GM19043 (cell line): ENCODE data around the gene GLRB.
A peak's percentile ranks its signal among the peaks of the same experiment; 100 is the strongest.
"Not testable (repeated sequence)": the region's sequence is repeated elsewhere in the genome, so short reads cannot be mapped to it uniquely, and the experiment has no call there.

Experiments used
- ATAC-seq: cut with Tn5 transposase; IDR thresholded peaks from one replicate; pipeline ENCODE4 v1.9.1; 2021; ENCODE audit warnings: low read depth; ENCODE audit not compliant: unreplicated experiment

GLRB gene

GRCh38 chr4:157075811-157076577 lies at the start of gene GLRB:
Gene GLRB, plus strand, starts transcription at chr4:157076150. Its CDS starts 1,875 bp downstream, at chr4:157078025.
- ATAC-seq = no peak

GRCh38 chr4:157035471-157035870 lies 40.5 kb upstream of the GLRB start:
- ATAC-seq = no peak

DNA sequence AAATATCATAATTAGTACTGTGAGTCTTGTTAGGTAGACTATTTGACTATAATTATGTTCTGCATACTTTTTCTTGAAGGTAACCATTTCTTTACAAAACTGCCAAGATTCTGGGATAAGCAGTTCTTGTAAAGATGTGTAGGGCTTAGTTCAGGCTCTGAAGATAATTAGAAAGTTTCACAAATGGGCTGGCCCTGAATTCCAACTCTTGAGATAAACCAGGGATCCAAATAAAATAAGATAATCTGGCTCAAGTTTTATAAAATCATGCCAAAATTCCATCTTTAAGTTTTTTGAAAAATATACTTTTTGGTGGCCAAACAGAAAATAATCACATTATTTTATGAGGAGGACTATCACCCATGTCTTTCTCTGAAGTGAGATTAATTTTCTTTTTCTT lies 35.5 kb upstream of the GLRB start:
- ATAC-seq = no peak

DNA sequence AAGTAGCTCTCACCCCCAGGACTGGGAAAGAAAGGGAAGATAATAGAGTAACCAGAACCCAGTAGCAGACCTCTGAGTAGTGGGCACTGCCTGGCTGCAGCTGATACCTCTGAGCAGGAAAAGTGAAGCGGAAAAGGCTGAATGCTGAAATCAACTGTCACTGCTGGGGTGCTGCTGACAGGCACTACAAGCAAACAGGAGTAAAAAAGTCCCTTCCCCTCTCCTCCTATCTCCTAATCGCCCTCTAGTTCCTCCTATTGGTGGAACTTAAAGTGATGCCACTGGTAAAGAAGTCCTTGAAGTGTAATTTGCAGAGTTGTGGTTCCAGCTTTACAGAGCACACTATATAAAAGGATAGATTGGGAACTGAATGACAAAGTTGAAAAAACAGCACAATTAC lies 32.8 kb upstream of the GLRB start:
- no peak for ATAC-seq

DNA sequence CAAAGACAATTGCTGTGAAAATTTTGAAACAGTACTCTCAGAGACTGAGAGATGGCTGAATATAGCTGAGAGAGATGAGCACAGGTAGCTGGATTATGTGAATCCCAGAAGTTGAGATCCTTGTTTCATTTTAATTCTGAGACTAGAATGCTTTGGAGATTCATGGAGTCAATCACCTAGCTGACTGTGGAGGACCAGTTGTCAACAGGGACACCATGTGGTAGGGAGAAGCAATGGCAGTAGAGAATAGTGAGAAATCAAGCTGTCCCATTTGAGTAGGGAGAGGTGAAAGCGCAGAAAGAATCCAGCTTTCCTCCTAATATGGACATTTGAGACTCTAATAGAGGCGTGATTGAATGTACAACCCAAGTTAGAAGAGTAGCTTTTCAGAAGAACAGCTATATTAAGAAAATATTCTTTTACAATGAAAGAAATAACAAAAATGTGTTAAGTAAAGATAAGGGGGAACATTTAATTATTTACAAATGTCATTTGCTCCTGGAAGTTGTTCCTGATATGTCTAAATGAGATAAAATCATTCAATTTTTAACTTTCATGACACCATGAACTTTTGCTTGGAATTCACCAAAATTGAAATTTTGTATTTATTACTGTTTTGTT lies 30.3 kb upstream of the GLRB start:
- peak; percentile 79 for ATAC-seq

DNA sequence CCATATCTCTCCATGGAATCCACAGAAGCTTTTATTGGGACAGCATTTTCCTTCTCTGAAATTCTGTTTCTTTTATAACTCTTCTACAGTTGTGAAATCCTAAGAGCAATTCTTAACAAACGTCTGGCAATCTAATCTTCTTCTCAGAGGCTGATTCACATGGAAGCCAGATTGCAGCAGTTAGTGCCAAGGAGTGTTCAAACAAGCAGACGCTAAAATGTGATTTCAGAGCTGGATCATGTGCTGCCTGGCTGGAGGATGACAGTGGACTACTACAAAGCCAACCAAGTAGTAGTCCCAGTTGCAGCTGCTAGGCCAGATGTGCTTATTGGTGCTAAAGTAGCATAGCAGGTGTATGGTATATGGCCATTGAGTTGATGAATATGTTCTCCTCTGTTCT lies 27.7 kb upstream of the GLRB start:
- ATAC-seq = no peak

GRCh38 chr4:157050561-157050960 lies 25.4 kb upstream of the GLRB start:
- ATAC-seq = no peak

- no peak for ATAC-seq
These were observed 23.4 kb upstream of the GLRB start for GRCh38 chr4:157052429-157053040.

DNA sequence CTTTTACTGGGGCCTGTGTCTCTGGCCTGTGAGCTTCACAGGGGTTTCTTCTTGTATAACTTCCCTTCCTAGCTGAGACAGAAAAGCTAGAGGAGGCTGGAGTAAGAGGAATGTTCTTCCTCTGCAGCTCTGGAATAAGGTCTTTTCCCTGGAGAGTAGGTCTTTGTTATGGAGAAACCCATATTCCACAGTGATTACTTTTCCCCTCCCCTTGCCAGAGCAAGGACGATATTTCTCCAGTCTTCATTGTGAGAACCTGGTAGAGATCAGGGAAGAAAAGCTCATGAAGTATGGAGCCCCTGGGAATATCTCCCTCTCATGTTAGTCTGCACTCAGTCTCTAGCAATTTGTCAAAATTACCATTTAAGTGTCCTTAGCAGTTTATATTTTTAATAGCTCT lies 18.7 kb upstream of the GLRB start:
- ATAC-seq = no peak

GRCh38 chr4:157058899-157059298 lies 17.1 kb upstream of the GLRB start:
- ATAC-seq = not testable (repeated sequence)

- ATAC-seq = no peak
These were observed 3.9 kb upstream of the GLRB start for GRCh38 chr4:157072002-157072401.

DNA sequence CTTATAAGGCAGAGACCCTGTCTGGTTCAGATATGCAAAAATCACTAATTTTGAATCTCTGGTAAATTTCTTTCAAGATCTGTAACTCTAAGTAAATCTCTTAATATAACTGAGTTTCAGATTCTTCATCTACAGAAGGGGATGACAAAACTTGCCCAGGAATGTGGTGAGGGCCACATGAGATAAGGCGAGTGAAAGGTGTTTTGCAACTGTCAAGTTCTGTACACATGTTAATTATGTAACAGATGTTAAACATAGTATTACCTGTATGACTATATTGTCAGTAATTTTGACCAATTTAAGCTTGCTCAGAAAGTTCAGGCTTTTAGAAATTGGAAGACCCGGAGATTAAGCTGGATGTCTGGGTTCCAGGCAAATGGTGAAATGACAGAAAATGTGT lies 549 bp upstream of the GLRB start:
- no peak for ATAC-seq

- no peak for ATAC-seq
These were observed 613 bp downstream of the GLRB start for GRCh38 chr4:157076578-157076947.

- no peak for ATAC-seq
These were observed 3.5 kb downstream of the GLRB start for GRCh38 chr4:157079441-157079840.

GRCh38 chr4:157080605-157081004 lies 4.7 kb downstream of the GLRB start:
- ATAC-seq = no peak

- no peak for ATAC-seq
These were observed 19.8 kb downstream of the GLRB start for GRCh38 chr4:157095716-157096115.

- no peak for ATAC-seq
These were observed 20.5 kb downstream of the GLRB start for GRCh38 chr4:157096439-157096838.

DNA sequence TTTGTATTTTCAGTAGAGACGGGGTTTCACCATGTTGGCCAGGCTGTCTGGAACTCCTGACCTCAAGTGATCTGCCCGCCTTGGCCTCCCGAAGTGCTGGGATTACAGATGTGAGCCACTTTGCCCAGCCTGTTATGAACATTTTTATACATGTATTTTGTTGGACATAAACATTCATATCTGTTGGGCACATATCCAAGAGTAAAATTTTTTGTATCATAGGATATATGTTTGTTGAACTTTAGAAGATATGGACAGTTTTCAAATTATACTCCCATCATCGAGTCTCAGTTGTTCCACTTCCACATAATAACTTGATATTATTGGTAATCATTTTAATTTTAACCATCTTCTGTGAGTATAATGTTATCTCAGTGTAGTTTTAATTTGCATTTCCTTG lies 23.6 kb downstream of the GLRB start:
- ATAC-seq = no peak

DNA sequence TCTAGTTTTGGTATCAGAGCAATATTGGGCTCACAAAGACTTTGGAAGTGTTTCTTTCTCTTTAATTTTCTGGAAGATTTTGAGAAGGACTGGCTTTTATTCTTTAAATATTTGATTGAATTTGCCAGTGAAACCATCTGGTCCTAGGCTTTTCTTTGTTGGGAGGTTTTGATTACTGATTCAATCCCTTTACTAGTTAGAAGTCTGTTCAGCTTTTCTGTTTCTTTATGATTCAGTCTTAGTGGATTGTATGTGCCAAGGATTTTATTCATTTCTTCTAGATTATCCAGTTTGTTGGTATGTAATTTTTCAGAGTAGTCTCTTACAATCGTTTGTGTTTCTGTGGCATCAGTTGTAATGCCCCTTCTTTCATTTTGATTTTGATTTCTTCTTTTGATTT lies 28.6 kb downstream of the GLRB start:
- no peak for ATAC-seq

GRCh38 chr4:157114671-157115070 lies 38.7 kb downstream of the GLRB start:
- ATAC-seq = no peak

DNA sequence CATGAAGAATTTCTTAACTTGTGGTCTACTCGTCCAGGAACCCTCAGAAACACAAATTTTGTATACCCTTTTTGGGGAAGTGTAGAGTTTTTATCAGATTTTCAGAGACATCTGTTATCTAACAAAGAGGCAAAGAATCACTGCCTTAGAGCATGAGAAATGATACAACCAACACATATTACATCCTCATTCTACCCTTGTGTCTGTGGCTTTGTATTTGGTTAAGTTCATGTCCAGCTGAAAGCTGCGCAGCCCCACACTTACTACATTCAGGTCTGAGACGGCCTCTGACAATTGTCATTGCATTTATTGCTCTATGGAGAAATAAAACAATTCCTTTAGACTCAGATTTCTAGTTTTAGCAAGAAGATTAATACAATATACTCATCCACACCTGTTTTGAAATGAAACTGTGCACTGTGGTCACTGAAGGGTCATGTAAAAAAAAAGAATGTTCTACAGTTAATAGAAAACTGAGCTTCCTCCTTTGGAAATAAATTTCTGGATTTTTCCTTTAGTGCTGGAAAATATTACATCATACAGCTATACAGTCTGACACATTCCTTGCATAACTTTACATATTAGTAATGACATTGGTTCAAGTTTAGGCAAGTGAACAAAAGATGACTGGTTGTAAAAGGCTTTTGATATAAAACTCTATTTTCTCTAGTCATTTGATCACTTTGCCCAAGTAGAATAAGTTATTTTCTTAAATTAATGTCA lies 39.8 kb downstream of the GLRB start:
- ATAC-seq = no peak
